ENCODE data around the gene RNU1-3.
"Not testable (repeated sequence)": the region's sequence is repeated elsewhere in the genome, so short reads cannot be mapped to it uniquely, and the experiment has no call there.

DNA sequence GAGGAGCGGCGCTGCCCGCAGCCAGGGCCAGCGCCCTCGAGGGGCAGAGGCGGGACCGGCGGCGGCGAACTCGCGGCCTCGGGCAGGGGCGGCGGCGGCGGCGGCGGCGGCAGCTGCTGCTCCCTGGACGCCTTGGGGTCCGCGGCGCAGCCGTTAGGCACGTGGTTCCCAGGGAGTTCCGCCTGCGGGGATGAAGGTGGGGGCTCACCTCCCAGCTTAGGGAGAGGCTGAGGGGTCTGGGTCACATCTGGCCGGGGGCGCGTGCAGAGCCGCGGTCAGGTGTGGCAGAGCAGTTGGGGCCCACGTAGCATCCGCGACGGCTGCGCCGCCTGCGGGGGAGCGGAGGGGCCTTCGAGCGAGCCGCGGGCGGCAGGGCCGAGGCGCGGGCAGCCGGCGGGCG is 32.7 kb upstream of the RNU1-3 start:
- not testable (repeated sequence) for TF ChIP-seq POLR2A, CTCF (IDR thresholded peaks at IDR 0.05)

Data from uterus (tissue), 2 donors.